IMR-90 (cell line): ENCODE data around the gene SLC12A4. TPM values are rescaled to one million over a fixed set of nuclear protein-coding genes. Genes with fewer than 3 reads are reported as not detected.

ENCODE experiments used
- ATAC-seq: fragments of 200-7000 bp; cut with Tn5 transposase; 2 replicates; pipeline ENCODE4 v1.9.1; 2020; ENCODE audit warnings: low read depth, mild to moderate bottlenecking, moderate library complexity
- BruUV-seq: library from RNA; stranded (reverse); fragments of 400-500 nt; replicated peaks from 2 replicates; lab custom pipeline; 2021; lab: Mats Ljungman, UMichigan
- CTCF ChIA-PET: fragments of 300-600 bp; formaldehyde crosslinking; extraction: SDS; loops from one replicate; lab custom pipeline; 2021; ENCODE audit warnings: antibody characterized with exemption; lab: Yijun Ruan, JAX
- POLR2A ChIA-PET: fragments of 300-600 bp; sonication (Branson Sonifier 250); formaldehyde crosslinking; loops from one replicate; lab custom pipeline; 2022; ENCODE audit warnings: antibody characterized with exemption; ENCODE audit not compliant: unreplicated experiment; lab: Charles Lee
- DNase-seq: peaks from one replicate; pipeline ENCODE4 v3.0.0; 2013
- H2AFZ ChIP-seq: replicated peaks from 2 replicates; pipeline ENCODE3; 2013; ENCODE audit warnings: low read length, mild to moderate bottlenecking; ENCODE audit not compliant: poor library complexity
- H2AK5ac ChIP-seq: 2 replicates; pipeline ENCODE4 v1.6.1; 2013; ENCODE audit warnings: low read depth, low read length, inconsistent platforms
- H2AK9ac ChIP-seq: replicated peaks from 2 replicates; pipeline ENCODE3; 2013; ENCODE audit warnings: mild to moderate bottlenecking, low read depth, low read length, moderate library complexity; ENCODE audit not compliant: poor library complexity
- H2BK120ac ChIP-seq: 2 replicates; pipeline ENCODE4 v1.6.1; 2013; ENCODE audit warnings: low read depth, low read length, inconsistent platforms
- H2BK15ac ChIP-seq: 3 replicates; pipeline ENCODE4 v1.6.1; 2013; ENCODE audit warnings: low read depth, low read length, inconsistent platforms
- H2BK20ac ChIP-seq: 2 replicates; pipeline ENCODE4 v1.6.1; 2013; ENCODE audit warnings: low read depth, mild to moderate bottlenecking, inconsistent platforms, low read length, moderate library complexity
- H2BK5ac ChIP-seq: 2 replicates; pipeline ENCODE4 v1.6.1; 2013; ENCODE audit warnings: mild to moderate bottlenecking, low read depth, low read length, inconsistent platforms; ENCODE audit not compliant: poor library complexity, severe bottlenecking
- H3K14ac ChIP-seq: replicated peaks from 2 replicates; pipeline ENCODE4 v1.6.1; 2013; ENCODE audit warnings: low read depth, low read length, inconsistent platforms
- H3K18ac ChIP-seq: 2 replicates; pipeline ENCODE4 v1.6.1; 2013; ENCODE audit warnings: low read depth, low read length, control low read depth
- H3K23ac ChIP-seq: 2 replicates; pipeline ENCODE4 v1.6.1; 2013; ENCODE audit warnings: low read depth, low read length, inconsistent platforms
- H3K27ac ChIP-seq: 2 replicates; pipeline ENCODE4 v1.5.1; 2013; ENCODE audit warnings: mild to moderate bottlenecking, control low read depth, low read length; ENCODE audit not compliant: insufficient read depth
- H3K27me3 ChIP-seq: 2 replicates; pipeline ENCODE4 v1.6.1; 2013; ENCODE audit warnings: low read length; ENCODE audit not compliant: control insufficient read depth, insufficient read depth
- H3K36me3 ChIP-seq: 2 replicates; pipeline ENCODE4 v1.6.1; 2013; ENCODE audit warnings: low read length, mixed read lengths; ENCODE audit not compliant: control insufficient read depth, insufficient read depth
- H3K4ac ChIP-seq: 2 replicates; pipeline ENCODE4 v1.6.1; 2013; ENCODE audit warnings: low read depth, low read length, inconsistent platforms
- H3K4me1 ChIP-seq: 2 replicates; pipeline ENCODE4 v1.6.1; 2013; ENCODE audit warnings: low read length, mixed read lengths; ENCODE audit not compliant: control insufficient read depth, insufficient read depth
- H3K4me2 ChIP-seq: 2 replicates; pipeline ENCODE4 v1.6.1; 2013; ENCODE audit warnings: low read depth, mild to moderate bottlenecking, control low read depth, low read length, moderate library complexity
- H3K4me3 ChIP-seq: 2 replicates; pipeline ENCODE4 v1.5.1; 2013; ENCODE audit warnings: low read depth, mild to moderate bottlenecking, control low read depth, low read length, moderate library complexity; ENCODE audit not compliant: insufficient read depth
- H3K56ac ChIP-seq: 2 replicates; pipeline ENCODE4 v1.6.1; 2013; ENCODE audit warnings: low read length, inconsistent platforms; ENCODE audit not compliant: insufficient read depth; ENCODE audit errors: extremely low read depth
- H3K79me1 ChIP-seq, 2 experiments: 2 replicates each; pipeline ENCODE4 v1.6.1; 2013; ENCODE audit warnings: low read length in 2 of 2, inconsistent platforms in 1 of 2, low read depth in 1 of 2
- H3K9ac ChIP-seq: 2 replicates; pipeline ENCODE4 v1.6.1; 2013; ENCODE audit warnings: low read depth, low read length, control low read depth
- H3K9me1 ChIP-seq: 2 replicates; pipeline ENCODE4 v1.6.1; 2013; ENCODE audit warnings: low read length, inconsistent platforms; ENCODE audit not compliant: insufficient read depth
- H3K9me3 ChIP-seq: 2 replicates; pipeline ENCODE4 v1.6.1; 2013; ENCODE audit warnings: low read length; ENCODE audit not compliant: control insufficient read depth, insufficient read depth
- H4K20me1 ChIP-seq: 2 replicates; pipeline ENCODE4 v1.6.1; 2013; ENCODE audit warnings: low read length, inconsistent platforms; ENCODE audit not compliant: insufficient read depth
- H4K5ac ChIP-seq: 2 replicates; pipeline ENCODE4 v1.6.1; 2013; ENCODE audit warnings: mild to moderate bottlenecking, low read depth, low read length, control low read depth
- H4K8ac ChIP-seq, 2 experiments: 2 replicates each; pipeline ENCODE4 v1.6.1; 2013; ENCODE audit warnings: low read depth in 2 of 2, low read length in 2 of 2, control low read depth in 1 of 2, inconsistent platforms in 1 of 2
- H4K91ac ChIP-seq: 2 replicates; pipeline ENCODE4 v1.6.1; 2013; ENCODE audit warnings: low read depth, low read length, inconsistent platforms; ENCODE audit not compliant: insufficient read depth
- BHLHE40 ChIP-seq: fragments of 150-350 bp; IDR thresholded peaks from 2 replicates; pipeline ENCODE4 v1.6.1; 2016; ENCODE audit warnings: mild to moderate bottlenecking, low read depth, low read length
- FOS ChIP-seq: fragments of 150-350 bp; IDR thresholded peaks from 2 replicates; pipeline ENCODE4 v1.6.1; 2016; ENCODE audit warnings: low read depth, low read length
- MAZ ChIP-seq: IDR thresholded peaks from 2 replicates; pipeline ENCODE4 v1.6.1; 2012; ENCODE audit warnings: low read depth, mild to moderate bottlenecking, low read length, improper control_type of control experiment, moderate library complexity, borderline replicate concordance
- NFE2L2 ChIP-seq: fragments of 150-350 bp; IDR thresholded peaks from 2 replicates; pipeline ENCODE4 v1.6.1; 2016; ENCODE audit warnings: low read depth, mild to moderate bottlenecking, low read length
- RAD21 ChIP-seq: IDR thresholded peaks from 2 replicates; pipeline ENCODE4 v1.6.1; 2012; ENCODE audit warnings: low read length, improper control_type of control experiment
- RCOR1 ChIP-seq: IDR thresholded peaks from 2 replicates; pipeline ENCODE4 v1.6.1; 2012; ENCODE audit warnings: mild to moderate bottlenecking, low read length, improper control_type of control experiment; ENCODE audit not compliant: insufficient replicate concordance
- WGBS, 2 experiments: methylation state at CpG; one replicate each; pipeline versions ENCODE4 v1.1.5 to v1.1.7; 2013; ENCODE audit warnings: missing lambda C conversion rate in 2 of 2; ENCODE audit not compliant: insufficient read length in 1 of 2; ENCODE audit errors: extremely low coverage in 2 of 2; 5-methylcytosine and 5-hydroxymethylcytosine counted together
- dilution Hi-C: fragments of 300-500 bp; cut with HindIII; formaldehyde crosslinking; loops from one replicate; pipeline ENCODE4 v1.14.3; 2018; ENCODE audit warnings: low sequenced_read_pairs; ENCODE audit not compliant: unreplicated experiment
- in situ Hi-C: fragments of 300-500 bp; cut with MboI; formaldehyde crosslinking; loops from 3 replicates; pipeline ENCODE4 v1.14.3; 2019; ENCODE audit warnings: low sequenced_read_pairs, inconsistent platforms, mixed read lengths
- intact Hi-C: fragments of 100-400 bp; cut with micrococcal nuclease; formaldehyde crosslinking; loops from 2 replicates; pipeline ENCODE4 v1.10.0; 2022
- polyA plus RNA-seq, 3 experiments: library from polyadenylated mRNA; depleted of rRNA; stranded (reverse); fragments of >200 nt; gene quantifications; 2 replicates each; pipeline ENCODE4 v1.2.3, GENCODE V29; 2012; ENCODE audit warnings: low replicate concordance in 1 of 3
- total RNA-seq: library from RNA; depleted of rRNA; stranded (reverse); fragments of >200 nt; gene quantifications from 2 replicates; pipeline ENCODE4 v1.2.3, GENCODE V29; 2012

Gene SLC12A4
- total and polyA plus RNA-seq, 2 of the 4 experiments (the other 2 are of a cell fraction), result 36.6 to 132 TPM

- peak overlapping the region; percentile 32; the same call in 1 of the 2 replicates for H3K56ac ChIP-seq
- intact Hi-C loops (loop anchor here (10.0 kb wide), 1 partner anchor 265 kb away; no protein-coding TSS in a partner anchor), dilution Hi-C loops (no loop called here), in situ Hi-C loops (no loop called here)
- H4K20me1 ChIP-seq, result peaks cover 77% of the 10 kb centered on the region
- H3K4me1 ChIP-seq, result peaks cover 33% of the 10 kb centered on the region
- H2AK9ac ChIP-seq, result peak overlapping the region; percentile 73
- H3K9me3 ChIP-seq, result no peaks in the 10 kb centered on the region
- H3K23ac ChIP-seq, result peak overlapping the region; percentile 86
- peak overlapping the region; percentile 46 for H2BK5ac ChIP-seq
- no peaks in the 10 kb centered on the region for H3K27me3 ChIP-seq
- peak overlapping the region; percentile 6; the same call in 1 of the 2 replicates for H4K5ac ChIP-seq
- BruUV-seq, result no TSS peak
- peaks cover 51 to 86% of the 10 kb centered on the region in 2 experiments for H3K79me1 ChIP-seq
- peaks cover 74% of the 10 kb centered on the region for H3K36me3 ChIP-seq
- H4K91ac ChIP-seq, result peak overlapping the region; percentile 87
- peak overlapping the region; percentile 87; the same call in 2 of the 3 replicates for H2BK15ac ChIP-seq
- H2AFZ ChIP-seq, result peak overlapping the region; percentile 18
- H3K14ac ChIP-seq, result peak overlapping the region; percentile 62
- TF ChIP-seq MAZ, result 0 out of 2 replicates have a peak, but pooled peaks have one; percentile 28
- no peak for TF ChIP-seq RAD21
- no peak for TF ChIP-seq NFE2L2
- TF ChIP-seq FOS, result peak; percentile 48; the same call in 1 of the 2 replicates
- peak; percentile 27 for TF ChIP-seq RCOR1
- TF ChIP-seq BHLHE40, result no peak
- H3K9me1 ChIP-seq, result peaks cover 45% of the 10 kb centered on the region
- H3K4me3 ChIP-seq, result no peak overlapping the region
- peak overlapping the region; percentile 83 for H3K27ac ChIP-seq
- peak overlapping the region; percentile 85 for H3K4ac ChIP-seq
- peak; percentile 72 for ATAC-seq
- peak overlapping the region; percentile 81 for H2BK120ac ChIP-seq
- peak; percentile 55 for DNase-seq
- no peak overlapping the region; the same call in 1 of the 2 replicates for H3K18ac ChIP-seq
- peak overlapping the region; percentile 4; the same call in 1 of the 2 replicates for H3K4me2 ChIP-seq
- 0 out of 2 replicates have a peak overlapping the region, but pooled peaks have one; percentile 21 for H3K9ac ChIP-seq
- ChIA-PET POLR2A (no interaction called here), CTCF (interaction anchor here (0.7 kb wide), 2 partner anchors 76 to 105 kb away, joined by 3 read pairs; no protein-coding TSS in a partner anchor)
- peak overlapping the region; percentile 67 to 73 for H4K8ac ChIP-seq
- peak overlapping the region; percentile 95 for H2AK5ac ChIP-seq
- WGBS, 2 experiments, result no CpG with 5 or more reads among the region's 11 CpGs
- peak overlapping the region; percentile 59; the same call in 1 of the 2 replicates for H2BK20ac ChIP-seq
These were observed 8.7 kb downstream of the SLC12A4 start for GRCh38 chr16:67959536-67960329.
